Stimulated activated CD4-positive, alpha-beta T cell treated with anti-CD3 and anti-CD28 coated beads, Interleukin-1b, Interleukin-23, amount 100 ng/mL, for 48 hours (primary cell): Measurements from ENCODE around the gene GCHFR.

Experiments
- DNase-seq: peaks from one replicate; pipeline ENCODE4 v3.0.0-alpha.2; 2020

GCHFR gene

DNA sequence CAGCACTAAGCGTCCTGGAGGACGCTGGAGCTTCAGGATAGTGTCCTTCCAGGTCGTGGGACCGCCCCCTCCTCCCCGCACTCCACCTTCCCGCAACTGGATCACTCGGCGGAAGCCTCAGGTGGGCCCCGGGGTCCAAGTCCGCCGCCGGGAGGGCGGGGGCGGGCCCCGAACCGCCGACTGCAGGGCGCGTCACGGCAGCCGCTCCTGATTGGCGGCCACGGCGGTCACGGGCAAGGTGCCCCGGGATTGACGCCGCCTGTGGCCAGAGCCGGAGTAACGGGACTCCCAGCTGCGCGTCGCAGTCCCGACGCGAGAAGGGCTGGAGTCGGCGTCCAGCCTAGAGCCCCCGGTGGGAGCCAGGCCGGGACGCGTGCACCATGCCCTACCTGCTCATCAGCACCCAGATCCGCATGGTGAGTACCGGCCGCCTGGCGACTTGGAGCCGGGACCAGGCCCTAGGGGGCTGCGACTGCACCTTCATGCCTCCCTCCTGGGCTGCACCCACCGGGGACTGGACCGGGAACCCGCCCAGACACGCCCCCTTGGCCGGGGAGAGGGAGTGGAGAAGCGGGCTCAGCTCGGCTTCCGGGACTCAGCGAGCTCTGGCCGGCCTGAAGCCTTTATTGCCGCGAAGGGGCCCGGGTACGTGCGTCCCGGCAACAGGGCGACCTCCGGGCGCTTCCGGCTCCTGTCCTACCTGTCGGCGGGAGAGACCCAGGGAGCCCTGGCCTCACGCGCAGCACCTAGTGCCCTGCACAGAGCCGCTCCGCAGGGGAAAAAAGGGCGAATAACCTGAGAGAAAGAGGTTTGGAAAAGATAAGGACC lies at the start of gene GCHFR:
Gene GCHFR (plus strand): TSS at position 268 of the 828 bp plus-strand sequence. CDS start 113 bp downstream, at position 381.
- DNase-seq = peak; percentile 69

DNA sequence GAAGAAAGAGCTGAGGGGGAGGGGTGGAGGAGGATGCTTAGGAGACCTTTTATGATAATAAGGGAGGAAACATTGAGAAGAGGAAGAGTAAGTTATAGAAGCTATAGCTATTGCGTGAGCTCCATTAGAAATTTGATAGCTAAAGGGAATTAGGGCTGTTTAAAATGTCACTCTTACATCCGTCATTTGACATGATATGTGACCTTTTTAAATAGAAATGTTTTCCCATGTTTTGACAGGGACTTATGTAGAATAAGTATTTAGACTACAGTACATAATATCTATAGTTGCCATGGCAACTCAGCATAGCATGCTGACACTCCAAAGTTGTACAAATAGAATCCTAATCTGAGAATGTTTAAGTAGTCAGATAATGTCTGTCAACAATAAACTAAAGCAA lies 49.7 kb upstream of the GCHFR start:
- no peak for DNase-seq

DNA sequence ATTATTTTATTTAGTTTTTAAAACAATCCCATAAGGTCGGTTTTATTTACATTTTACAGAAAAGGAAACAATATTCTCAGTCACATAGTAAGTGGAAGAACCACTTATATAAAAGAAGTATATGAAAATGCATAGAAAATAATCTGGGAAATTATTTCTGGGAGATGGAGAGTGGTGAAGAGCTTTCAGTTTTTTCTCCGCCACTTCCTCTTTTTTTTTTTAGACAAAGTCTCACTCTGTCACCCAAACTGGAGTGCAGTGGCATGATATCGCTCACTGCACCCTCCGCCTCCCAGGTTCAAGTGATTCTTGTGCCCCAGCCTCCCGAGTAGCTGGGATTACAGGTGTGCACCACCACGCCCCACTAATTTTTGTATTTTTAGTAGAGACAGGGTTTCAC lies 47.7 kb upstream of the GCHFR start:
- no peak for DNase-seq

DNA sequence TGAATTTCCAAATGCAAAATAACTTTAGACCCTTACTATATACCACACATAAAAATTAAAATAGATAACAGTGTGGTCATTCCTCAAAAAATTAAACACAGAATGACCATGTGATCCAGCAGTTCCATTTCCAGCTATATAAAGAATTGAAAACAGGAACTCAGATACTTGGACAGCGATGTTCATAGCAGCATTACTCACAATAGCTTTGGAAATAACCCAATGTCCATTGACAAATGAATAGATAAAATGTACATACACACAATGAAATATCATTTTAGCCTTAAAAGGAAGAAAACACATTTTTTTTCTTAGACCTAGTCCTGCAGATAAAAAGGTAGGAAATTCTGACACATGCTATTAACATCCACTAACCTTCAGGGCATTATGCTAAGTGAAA lies 42.2 kb upstream of the GCHFR start:
- DNase-seq = no peak

DNA sequence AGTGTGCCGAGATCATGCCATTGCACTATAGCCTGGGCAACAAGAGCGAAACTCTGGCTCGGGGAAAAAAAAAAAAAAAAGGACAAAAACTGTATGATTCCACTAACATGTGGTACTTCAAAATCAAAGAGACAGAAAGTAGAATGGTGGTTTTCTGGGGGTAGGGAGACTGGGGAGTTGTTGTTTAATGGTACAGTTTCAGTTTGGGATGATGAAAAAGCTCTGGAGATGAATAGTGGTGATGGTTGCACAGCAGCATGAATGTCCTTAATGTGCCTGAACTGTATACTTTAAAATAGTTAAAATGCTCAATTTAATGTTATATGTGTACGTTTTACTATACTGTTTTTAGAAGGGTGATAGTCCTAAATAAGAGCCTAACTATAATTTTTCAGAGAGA lies 41.5 kb upstream of the GCHFR start:
- DNase-seq = no peak

DNA sequence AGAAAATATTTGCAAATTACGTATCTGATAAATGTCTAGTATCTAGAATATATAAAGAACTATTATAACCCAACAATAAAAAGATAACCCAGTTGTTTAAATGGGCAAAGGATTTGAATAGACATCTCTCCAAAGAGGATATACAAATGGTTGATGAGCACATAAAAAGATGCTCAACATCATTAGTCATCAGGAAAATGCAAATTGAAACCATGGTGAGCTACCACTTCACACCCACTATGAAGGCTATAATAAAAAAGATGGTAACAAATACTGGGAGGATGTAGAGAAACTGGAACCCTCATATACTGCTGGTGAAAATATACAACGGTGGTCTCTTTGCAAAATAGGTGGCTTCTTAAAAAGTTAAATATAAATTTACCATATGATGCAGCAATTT lies 40.9 kb upstream of the GCHFR start:
- DNase-seq = no peak

DNA sequence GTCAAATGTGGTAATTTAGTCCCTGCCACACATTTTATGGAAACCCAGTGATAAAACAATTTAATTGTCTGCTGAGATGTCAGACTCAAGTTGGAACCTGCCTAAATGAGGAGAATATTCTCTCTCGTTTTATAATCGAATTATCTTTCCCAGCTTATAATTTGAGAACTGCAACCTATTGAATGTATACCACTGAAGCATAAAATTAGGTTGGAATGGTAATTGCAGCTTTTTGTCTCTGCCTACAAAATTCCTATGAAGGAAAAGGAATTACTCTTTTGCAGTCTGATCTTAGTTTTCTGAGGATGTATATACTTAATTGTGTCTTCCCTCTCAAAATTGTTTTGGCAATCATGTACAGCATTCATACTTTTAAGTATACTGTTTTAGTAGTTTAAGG lies 39.9 kb upstream of the GCHFR start:
- DNase-seq = no peak

DNA sequence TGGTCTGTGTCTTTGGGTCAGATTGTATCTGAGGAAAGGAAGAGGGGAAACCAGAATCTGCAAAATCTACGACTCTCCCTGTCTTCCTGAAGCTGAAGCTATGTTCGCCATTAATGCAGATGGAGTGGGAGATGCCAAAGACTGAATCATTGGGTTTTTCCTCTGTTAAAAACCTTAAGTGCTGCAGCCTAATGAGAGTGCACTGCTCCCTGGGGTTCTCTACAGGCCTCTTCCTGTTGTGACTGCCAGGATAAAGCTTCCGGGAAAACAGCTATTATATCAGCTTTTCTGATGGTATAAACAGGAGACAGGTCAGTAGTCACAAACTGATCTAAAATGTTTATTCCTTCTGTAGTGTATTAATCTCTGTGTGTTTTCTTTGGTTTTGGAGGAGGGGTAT lies 32.8 kb upstream of the GCHFR start:
- no peak for DNase-seq

DNA sequence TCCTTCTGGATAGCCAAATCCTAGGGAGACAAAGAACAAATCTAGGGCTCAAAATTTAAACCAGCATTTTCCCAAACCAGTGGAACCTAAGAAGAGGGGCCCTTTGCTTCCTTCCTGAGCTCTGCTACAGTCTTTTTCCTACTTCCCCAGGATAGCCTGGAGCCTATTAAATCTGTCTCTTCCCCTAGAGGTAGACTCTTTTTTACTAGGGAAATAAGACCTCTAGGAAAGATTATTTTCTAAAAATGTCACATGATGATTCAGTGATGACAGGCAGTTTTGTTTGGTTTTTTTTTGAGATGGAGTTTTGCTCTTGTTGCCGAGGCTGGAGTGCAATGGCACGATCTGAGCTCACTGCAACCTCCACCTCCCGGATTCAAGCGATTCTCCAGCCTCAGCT lies 27.3 kb upstream of the GCHFR start:
- no peak for DNase-seq

DNA sequence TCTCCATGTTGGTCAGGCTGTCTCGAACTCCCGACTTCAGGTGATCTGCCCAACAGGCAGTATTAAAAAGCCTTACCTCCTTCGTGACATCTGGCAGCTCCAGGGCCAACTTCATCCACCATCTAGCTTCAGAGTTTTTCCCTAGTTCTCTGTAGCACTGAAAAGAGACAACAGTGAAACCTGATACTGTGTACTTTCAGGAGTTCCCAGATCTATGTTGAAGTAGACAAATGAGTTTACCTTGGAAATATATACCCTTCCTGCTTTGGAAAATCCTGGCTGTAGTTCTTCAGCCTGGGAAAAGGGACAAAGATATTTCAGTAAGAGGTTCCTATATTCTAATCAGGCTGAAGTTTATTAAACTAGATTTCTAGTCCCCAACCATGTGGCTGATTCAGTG lies 26.8 kb upstream of the GCHFR start:
- DNase-seq = no peak

DNA sequence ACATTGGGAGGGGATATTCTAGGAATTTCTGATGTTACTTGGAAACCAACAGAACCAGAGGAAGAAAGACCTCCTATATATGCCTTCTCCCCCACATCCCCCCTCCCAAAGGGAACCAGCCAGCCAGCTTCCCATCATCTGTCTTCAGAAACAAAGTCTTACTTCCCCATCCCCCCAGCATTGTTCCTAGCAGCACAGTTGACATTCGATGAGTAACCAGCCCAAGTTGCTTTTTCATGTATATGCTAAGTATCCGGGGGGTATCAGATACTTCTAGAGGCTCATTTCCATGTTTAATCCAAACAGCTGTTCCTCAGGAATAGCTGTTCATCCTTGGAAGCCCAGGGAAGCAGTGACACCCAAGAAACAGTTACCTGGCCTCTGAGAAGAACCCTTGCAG lies 24.8 kb upstream of the GCHFR start:
- no peak for DNase-seq

DNA sequence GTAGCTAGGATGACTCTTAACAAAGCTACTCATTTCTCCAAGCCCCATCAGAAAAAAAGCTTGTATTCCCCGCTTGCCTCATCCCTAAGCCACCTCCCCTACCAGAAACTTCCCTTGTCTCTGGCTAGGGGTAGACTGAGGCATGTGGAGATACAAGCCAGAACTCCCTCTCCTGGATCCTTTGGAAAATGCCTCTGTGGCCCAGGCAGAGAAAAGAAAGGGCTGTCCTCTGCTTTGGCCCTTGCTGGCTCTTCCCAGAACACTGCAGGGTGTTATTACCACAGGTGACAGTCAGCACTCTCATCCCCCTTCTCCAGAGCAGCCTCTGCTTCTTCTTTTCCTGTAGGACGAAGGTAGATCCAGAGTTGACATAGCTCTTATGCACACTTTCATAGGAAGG lies 24.0 kb upstream of the GCHFR start:
- DNase-seq = no peak

DNA sequence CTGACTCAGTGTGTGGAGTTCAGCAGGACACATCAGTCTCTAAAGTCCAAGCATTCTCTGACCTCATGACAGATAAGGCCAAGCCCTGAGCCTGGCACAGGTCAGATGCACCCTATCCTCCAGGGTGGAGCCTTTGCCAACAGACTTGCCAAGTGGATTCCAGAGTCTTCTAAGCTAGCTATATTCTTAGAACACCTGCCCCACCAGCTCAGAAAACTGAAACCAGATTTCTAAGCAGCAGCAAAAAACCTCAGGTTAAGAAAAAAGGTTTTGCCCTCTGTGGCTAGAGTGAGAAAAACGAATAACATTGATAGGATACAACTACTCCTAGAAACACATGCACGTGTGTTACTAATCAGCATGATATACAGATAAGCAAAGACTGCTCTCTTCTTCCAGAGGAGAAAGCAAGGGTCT lies 20.4 kb upstream of the GCHFR start:
- no peak for DNase-seq

DNA sequence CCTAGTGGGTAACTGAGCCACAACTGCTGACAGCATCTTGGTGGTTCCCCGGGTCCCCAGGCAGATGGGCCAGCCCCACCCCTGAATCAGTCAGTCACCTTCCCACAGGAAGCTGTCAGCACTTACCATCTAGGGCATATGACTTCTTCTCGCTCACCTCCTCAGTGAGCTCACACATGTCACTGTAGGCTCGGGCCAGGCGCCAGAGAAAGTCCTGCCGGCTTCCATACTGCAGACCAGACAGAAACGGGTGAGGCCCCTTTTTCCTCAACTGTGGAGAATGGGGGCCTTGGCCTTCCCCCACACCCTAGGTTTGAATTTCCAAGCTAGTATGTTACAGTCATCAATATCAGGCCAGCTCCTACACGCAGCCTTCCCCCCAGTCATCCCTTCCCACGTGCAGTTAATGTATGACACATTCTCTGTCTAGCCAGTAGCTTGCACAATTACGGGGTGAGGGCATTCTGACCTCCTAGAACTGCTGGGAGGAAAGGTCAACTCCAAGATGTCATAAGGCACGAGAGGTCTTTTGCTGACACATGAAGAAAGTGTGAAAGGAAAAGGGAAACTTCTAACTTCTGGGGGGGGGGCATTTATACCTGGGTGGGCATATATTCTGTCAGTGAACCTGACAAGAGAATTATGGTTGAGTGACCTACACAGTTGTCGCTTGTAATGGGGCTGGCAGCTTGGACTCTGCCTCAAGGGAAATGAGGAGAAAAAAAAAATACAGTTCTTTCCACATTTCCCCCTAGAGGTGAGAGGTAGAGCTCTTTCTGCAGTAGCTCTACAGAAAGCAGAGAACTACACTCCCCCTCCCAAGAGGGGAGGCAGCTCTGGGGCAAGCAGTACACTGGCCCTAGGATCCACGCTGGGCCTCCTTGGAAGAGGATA lies 19.7 kb upstream of the GCHFR start:
- peak; percentile 72 for DNase-seq

DNA sequence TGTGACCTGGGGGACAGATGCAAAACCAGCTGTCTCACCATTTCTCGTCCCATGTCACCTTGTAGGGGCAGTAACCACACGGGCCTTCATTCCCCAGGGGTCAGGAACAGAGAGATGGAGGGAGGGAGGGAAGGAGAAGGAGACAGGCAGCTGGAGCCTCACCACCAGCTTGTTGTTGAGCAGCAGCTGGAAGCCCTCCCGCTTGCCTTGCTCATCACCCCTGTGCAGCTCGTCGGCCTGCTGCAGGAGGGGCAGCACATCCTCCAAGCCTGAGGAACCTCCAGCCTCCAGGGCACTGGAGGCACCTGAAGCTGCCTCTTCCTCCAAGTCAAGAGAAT lies 19.1 kb upstream of the GCHFR start:
- DNase-seq = no peak

DNA sequence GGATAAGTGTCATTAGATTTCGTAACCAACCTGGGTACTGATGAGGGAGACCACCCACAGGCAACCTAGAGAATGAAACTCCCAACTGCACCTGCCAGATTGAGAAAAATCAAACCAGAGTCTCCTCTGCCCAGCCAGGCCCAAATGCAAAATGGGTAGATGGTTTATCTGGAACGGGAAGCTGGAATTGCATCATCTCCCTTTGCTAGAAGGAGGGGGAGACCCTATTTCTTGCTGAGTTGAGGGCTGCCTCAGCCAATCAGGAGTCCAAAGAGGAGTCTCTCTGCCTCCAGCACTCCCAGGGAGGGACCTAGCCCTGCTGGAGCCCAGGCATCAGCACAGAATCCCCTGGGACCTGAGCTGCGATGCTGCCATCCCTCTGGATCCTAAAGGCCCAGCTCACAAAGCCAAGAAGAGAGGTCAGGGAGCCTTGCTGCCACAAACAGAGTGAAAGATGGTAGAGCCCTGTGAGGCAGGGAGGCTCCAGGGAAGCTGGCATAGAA lies 16.9 kb upstream of the GCHFR start:
- DNase-seq = no peak

DNA sequence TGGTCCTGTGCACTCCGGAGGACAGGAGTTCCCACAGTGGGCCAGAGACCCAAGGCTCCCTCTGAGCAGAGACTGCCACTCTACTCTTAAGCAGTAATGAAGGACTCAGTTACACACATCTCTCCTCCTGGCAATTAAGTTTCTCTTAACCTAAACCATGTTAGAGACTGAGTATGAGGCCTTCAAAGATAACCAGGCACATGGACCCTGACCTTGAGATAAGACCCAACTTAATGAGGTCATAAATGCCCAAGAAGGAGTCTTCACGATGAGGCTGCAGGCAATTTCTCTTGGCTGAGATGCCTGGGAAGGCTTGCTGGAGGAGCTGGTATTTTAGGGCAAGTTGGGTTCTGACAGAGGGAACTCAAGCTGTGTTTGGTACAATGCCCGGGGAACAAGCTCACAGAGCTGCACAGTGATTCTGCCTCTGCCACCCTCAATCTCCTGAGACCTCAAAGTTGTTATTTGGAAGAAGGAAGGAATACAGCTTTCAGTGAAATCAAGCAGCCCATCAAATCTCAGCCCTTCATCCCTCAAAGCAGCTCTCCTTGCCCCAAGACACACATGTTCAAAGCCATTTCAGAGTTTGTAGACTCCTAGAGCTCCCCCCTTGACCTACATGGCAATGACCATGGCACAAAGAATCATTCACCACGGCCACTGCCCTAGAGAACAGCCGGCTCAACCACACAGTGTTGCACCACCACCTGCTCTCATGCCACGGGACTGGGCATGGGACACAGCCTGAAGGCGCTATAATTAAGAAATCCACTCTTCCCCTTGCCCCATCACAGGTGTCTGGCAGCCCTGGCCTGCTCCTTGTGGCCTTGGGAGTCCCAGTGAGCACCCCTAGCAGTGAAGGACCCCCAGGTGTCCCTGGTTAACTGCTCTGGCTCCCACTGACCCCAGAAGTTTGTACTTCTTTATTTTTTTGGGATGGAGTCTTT lies 15.9 kb upstream of the GCHFR start:
- DNase-seq = no peak

DNA sequence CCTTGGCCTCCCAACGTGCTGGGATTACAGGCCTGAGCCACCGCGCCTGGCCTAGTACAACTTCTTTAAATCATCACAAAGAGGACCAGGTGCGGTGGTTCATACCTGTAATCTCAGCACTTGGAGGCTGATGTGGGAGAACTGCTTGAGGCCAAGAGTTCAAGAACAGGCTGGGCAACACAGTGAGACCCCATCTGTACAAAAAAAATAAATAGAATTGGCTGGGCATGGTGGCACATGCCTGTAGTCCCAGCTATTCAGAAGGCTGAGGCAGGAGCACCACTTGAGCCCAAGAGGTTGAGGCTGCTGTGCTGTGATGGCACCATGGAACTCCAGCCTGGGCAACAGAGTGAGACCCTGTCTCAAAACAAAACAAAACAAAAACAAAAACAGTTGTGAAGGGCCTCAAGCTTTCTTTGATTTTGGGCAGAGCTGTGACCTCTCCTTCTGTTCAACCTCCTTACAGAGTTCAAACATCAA lies 14.7 kb upstream of the GCHFR start:
- DNase-seq = no peak

DNA sequence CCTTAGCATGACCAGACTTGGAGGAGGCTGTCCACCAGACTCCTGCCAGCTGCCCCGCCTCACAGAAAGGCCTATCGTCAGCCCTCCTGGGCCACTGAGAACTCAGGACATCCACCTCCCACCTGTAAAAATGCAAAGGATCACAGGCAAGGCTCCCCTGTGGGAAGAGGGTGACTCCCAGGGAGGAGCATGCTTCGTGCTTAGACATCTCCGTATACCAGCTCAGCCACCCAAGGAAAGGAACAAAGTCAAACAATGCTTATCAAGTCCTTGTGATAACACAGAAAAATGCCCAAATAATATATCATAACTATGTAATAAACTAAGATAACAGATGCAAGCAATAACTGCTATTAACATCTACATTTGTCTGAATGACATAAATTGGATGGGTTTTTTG lies 13.0 kb upstream of the GCHFR start:
- no peak for DNase-seq

DNA sequence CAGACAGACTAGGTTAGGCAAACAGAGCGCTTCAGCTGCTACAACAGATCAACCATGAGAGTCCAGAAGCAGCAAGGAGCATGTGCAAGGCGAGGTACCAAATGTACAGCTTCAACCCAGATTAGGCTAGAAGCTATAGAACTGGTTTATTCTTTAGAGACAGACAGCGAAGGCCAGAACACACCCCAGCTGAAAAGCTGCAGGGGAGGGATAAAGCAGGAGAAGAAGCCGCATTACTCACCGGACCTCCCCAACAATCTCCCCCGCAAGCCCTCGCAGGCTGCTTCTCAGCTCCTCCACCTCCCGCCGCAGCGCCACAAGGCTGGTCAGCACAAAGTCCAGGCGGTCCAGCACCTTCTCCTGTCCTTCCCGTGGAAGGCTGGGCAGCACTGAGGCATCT lies 12.1 kb upstream of the GCHFR start:
- no peak for DNase-seq

DNA sequence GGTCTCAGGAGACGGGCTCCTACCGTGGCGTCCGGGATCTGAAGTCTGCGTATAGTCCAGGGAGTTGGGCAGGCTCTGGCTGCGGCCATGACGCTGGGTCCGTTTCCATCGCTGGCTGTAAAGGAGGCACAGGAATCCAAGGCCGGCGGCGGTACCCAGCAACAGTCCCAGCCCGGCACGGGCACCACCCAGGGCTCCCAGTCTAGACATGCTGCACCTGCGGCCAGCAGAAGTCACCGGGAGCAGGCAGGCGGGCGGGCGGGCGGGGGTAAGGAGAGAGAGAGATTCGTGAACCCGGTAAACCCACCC lies 9.3 kb upstream of the GCHFR start:
- DNase-seq = no peak

DNA sequence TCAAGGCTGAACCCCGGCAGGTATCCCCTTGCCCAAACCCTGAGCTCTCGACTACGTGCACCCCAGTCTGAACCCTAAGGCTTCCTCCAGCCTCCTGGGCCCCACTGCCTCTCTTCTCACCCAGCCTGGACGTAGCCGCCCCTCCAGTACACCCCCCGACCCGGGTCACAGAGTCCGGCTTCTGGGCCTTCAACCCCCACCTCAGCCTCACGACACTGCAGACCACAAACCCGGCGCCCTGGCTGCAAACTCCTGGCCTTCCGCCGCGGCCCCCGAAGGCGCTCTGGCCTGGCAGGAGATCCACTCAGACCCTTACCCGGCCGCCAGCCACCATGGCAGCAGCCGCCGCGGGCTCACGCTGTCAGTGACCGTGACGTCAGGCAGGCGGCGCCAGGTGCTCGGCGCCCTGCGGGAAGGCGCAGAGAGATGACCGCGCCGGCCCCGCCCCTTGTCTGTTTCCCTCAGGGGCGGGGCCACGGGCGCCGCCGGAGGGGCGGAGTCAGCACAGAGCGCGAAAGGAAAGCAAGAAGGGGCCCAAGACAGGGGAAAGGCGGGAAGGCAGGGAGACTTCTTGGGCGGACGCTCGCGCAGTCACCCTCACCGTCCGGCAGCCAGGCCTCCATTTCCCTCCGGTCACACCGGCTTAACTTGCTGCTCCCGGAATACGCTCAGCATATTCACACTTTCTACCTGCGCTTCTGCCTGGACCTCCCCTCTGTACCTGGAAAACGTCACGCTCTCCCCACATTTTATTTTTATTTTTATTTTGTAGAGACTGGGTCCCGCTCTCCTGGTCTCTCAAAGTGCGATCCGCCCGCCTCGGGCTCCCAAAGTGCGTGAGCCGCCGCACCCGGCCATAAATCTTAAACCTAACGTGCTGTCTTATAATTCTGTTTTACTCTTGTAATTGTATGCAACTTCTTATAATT lies 8.7 kb upstream of the GCHFR start, which contains the start of gene RMDN3:
Gene RMDN3 (minus strand): TSS at position 372 of the 929 bp plus-strand sequence. CDS start 471 bp downstream, outside the sequence.
- peak; percentile 93 for DNase-seq
